HL-60 (cell line): ENCODE data around the gene ZNF627.

Source experiments
- POLR2AphosphoS5 ChIP-seq: IDR thresholded peaks from 2 replicates; pipeline ENCODE4 v1.6.1; 2012; ENCODE audit warnings: low read depth
- TF ChIP-seq, protein P1 (sequence below): IDR thresholded peaks from one replicate; pipeline ENCODE4 v1.5.1; 2011; ENCODE audit warnings: low read length, control low read depth, inconsistent platforms; ENCODE audit not compliant: insufficient read depth

DNA sequence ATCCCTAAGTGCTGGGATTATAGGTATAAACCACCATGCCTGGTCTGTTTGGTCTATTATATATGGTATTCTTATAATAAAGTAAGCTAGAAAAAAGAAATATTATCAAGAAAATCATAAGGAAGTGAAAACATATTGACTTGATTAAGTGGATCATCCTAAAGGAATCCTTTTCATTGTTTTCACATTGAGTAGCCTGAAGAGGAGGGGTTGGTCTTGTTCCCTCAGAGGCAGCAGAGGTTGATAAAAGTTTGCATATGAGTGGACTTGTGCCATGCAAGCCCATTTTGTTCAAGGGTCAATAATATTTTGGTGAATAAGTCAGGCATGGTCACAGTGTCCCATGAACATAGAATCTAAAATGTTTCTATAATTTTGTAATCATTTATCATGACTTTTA is 52.7 kb downstream of the ZNF627 start:
- no peak for TF ChIP-seq POLR2AphosphoS5
- TF ChIP-seq, protein P1, sequence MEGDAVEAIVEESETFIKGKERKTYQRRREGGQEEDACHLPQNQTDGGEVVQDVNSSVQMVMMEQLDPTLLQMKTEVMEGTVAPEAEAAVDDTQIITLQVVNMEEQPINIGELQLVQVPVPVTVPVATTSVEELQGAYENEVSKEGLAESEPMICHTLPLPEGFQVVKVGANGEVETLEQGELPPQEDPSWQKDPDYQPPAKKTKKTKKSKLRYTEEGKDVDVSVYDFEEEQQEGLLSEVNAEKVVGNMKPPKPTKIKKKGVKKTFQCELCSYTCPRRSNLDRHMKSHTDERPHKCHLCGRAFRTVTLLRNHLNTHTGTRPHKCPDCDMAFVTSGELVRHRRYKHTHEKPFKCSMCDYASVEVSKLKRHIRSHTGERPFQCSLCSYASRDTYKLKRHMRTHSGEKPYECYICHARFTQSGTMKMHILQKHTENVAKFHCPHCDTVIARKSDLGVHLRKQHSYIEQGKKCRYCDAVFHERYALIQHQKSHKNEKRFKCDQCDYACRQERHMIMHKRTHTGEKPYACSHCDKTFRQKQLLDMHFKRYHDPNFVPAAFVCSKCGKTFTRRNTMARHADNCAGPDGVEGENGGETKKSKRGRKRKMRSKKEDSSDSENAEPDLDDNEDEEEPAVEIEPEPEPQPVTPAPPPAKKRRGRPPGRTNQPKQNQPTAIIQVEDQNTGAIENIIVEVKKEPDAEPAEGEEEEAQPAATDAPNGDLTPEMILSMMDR: no peak
